Adrenal gland (tissue), 5 donors: ENCODE results near the gene MT1X.

Experiments used
- POLR2A ChIP-seq, 2 donors: fragments of 450-650 bp; IDR thresholded peaks; one replicate each; pipeline ENCODE4 v1.6.1; 2017; ENCODE audit warnings: antibody characterized with exemption in 2 of 2, mild to moderate bottlenecking in 2 of 2, moderate library complexity in 1 of 2
- TF ChIP-seq, protein P1 (sequence below), 6 experiments: fragments of 450-650 bp in 4 of 6; fragments of 200-600 bp in 2 of 6; sonication (generic) in 1 of 6; IDR thresholded peaks; 1 replicate in 5 of 6; 2 replicates in 1 of 6; pipeline versions ENCODE4 v1.5.1 to v1.8.0; 2016 to 2021; ENCODE audit warnings: antibody characterized with exemption in 6 of 6, mild to moderate bottlenecking in 2 of 6, moderate library complexity in 1 of 6
- donor health status: DM: no; HTN: no; CAD: no.

DNA sequence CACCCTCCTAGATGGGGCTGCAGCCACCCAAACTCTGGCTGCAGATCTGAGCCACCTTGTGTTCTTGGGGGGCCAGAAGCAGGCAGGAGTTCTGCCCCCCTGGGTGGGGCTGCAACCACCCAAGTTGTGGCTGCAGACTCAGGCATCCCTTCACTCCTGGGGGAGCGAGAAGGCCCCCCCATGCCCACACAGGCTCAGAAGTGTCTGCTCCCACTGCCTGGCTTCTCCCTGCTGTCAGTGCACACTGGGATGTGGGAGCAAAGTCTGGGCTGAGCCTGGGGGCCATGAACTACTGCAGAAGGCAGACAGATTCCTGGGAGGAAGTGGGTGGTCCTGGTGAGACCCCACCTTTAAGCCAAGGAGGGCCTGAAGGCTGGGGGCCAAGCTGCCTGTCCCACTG is 13.0 kb downstream of the MT1X start:
- TF ChIP-seq, protein P1, sequence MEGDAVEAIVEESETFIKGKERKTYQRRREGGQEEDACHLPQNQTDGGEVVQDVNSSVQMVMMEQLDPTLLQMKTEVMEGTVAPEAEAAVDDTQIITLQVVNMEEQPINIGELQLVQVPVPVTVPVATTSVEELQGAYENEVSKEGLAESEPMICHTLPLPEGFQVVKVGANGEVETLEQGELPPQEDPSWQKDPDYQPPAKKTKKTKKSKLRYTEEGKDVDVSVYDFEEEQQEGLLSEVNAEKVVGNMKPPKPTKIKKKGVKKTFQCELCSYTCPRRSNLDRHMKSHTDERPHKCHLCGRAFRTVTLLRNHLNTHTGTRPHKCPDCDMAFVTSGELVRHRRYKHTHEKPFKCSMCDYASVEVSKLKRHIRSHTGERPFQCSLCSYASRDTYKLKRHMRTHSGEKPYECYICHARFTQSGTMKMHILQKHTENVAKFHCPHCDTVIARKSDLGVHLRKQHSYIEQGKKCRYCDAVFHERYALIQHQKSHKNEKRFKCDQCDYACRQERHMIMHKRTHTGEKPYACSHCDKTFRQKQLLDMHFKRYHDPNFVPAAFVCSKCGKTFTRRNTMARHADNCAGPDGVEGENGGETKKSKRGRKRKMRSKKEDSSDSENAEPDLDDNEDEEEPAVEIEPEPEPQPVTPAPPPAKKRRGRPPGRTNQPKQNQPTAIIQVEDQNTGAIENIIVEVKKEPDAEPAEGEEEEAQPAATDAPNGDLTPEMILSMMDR (IDR thresholded peaks at IDR 0.05): no peak
- TF ChIP-seq POLR2A (IDR thresholded peaks at IDR 0.05): no peak
